Common myeloid progenitor, CD34-positive (primary cell): ENCODE data around the gene TGFBR3L.

Experiments used
- CTCF ChIA-PET: fragments of 350-600 bp; sonication (Branson Sonifier 250); formaldehyde crosslinking; loops from one replicate; lab custom pipeline; 2021; ENCODE audit warnings: antibody characterized with exemption; lab: Charles Lee
- POLR2A ChIA-PET: fragments of 350-600 bp; sonication (Branson Sonifier 250); formaldehyde crosslinking; loops from one replicate; lab custom pipeline; 2021; ENCODE audit warnings: antibody characterized with exemption; lab: Charles Lee
- DNase-seq, 3 donors: peaks; one replicate each; pipeline versions ENCODE4 v3.0.0 to v3.0.0-alpha.2; 2013
- H3K27ac ChIP-seq, 2 experiments: 1 replicate in 1 of 2; 2 replicates in 1 of 2; pipeline ENCODE4 v1.7.0; 2013; ENCODE audit warnings: inconsistent platforms in 2 of 2, low read length in 2 of 2, mild to moderate bottlenecking in 2 of 2, low read depth in 1 of 2, moderate library complexity in 1 of 2; ENCODE audit not compliant: severe bottlenecking in 2 of 2, insufficient read depth in 1 of 2, poor library complexity in 1 of 2
- H3K27me3 ChIP-seq, 5 experiments: replicated peaks in 2 of 5; 1 replicate in 3 of 5; 2 replicates in 2 of 5; pipeline versions ENCODE4 v1.6.1 to v1.7.0; 2013; ENCODE audit warnings: low read length in 4 of 5, mild to moderate bottlenecking in 2 of 5, moderate library complexity in 2 of 5, inconsistent platforms in 1 of 5; ENCODE audit not compliant: insufficient read depth in 5 of 5, control insufficient read depth in 4 of 5
- H3K36me3 ChIP-seq, 4 experiments: 1 replicate in 2 of 4; 2 replicates in 2 of 4; pipeline versions ENCODE4 v1.6.1 to v1.7.0; 2013; ENCODE audit warnings: low read length in 3 of 4, control low read depth in 1 of 4, mild to moderate bottlenecking in 1 of 4; ENCODE audit not compliant: control insufficient read depth in 4 of 4, insufficient read depth in 4 of 4
- H3K4me1 ChIP-seq, 4 experiments: 1 replicate in 3 of 4; 2 replicates in 1 of 4; pipeline versions ENCODE4 v1.6.1 to v1.7.1; 2013; ENCODE audit warnings: low read length in 3 of 4, mild to moderate bottlenecking in 3 of 4, control low read depth in 1 of 4, inconsistent platforms in 1 of 4, moderate library complexity in 1 of 4; ENCODE audit not compliant: control insufficient read depth in 4 of 4, insufficient read depth in 4 of 4; ENCODE audit errors: control extremely low read depth in 1 of 4
- H3K4me3 ChIP-seq, 7 experiments: 1 replicate in 4 of 7; 2 replicates in 3 of 7; pipeline versions ENCODE4 v1.5.1 to v1.7.0; 2013; ENCODE audit warnings: mild to moderate bottlenecking in 7 of 7, low read length in 6 of 7, moderate library complexity in 6 of 7, inconsistent platforms in 2 of 7, low read depth in 2 of 7, control low read depth in 1 of 7; ENCODE audit not compliant: insufficient read depth in 4 of 7, control insufficient read depth in 1 of 7; ENCODE audit errors: extremely low read depth in 1 of 7
- H3K9me3 ChIP-seq, 5 experiments: 1 replicate in 4 of 5; 2 replicates in 1 of 5; pipeline versions ENCODE4 v1.6.1 to v1.7.1; 2013; ENCODE audit warnings: low read length in 4 of 5, mild to moderate bottlenecking in 2 of 5, inconsistent platforms in 1 of 5, low read depth in 1 of 5, moderate library complexity in 1 of 5; ENCODE audit not compliant: control insufficient read depth in 4 of 5, insufficient read depth in 2 of 5; ENCODE audit errors: control extremely low read depth in 1 of 5
- WGBS: methylation state at CpG from one replicate; pipeline ENCODE4 v1.1.5; 2013; ENCODE audit not compliant: insufficient coverage; 5-methylcytosine and 5-hydroxymethylcytosine counted together

TGFBR3L gene

DNA sequence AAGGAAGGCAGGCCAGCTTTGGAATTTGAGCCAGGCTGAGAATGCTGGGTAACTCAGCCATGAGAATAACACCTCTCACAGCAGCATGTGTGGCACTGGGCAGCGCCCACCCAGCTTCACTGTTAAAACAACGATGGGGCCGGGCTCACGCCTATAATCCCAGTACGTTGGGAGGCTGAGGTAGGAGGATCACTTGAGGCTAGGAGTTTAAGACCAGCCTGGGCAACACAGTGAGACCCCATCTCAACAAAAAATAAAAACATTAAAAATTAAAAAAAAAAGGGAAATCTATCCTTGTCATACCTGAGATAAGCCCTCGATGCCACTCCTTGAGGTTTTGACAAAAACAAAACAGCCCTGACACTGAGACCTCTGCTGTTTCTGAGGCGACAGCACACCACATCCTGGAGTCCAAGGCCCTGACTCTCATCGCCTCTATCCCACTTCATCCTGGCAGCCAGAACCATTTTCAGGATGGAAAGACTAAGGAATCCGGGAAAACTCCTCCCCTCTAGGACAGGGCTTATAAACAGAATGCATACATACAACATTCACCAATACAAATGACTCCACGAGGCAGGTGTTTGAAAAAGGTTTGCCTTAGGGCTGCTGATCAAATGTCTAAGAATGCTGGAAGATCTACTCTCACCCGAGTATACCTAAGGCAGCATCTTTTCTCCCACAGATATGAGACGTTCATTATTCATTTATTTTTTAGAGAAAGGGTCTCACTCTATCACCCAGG is 51.5 kb downstream of the TGFBR3L start:
- H3K9me3 ChIP-seq: no peaks in the 10 kb centered on the region
- no peak for DNase-seq
- peaks cover 24 to 89% (median 72%) of the 10 kb centered on the region in 4 experiments for H3K36me3 ChIP-seq
- POLR2A ChIA-PET: no interaction called here
- no peak overlapping the region for H3K4me3 ChIP-seq
- peaks cover 0 to 2% (median 0%) of the 10 kb centered on the region in 4 experiments for H3K4me1 ChIP-seq
- H3K27ac ChIP-seq: no peak overlapping the region
- 94% methylated on average over 7 of the region's 12 CpGs for WGBS
- no peaks in the 10 kb centered on the region for H3K27me3 ChIP-seq
- CTCF ChIA-PET: interaction anchor here (1.5 to 1.8 kb wide), 2 partner anchors 22 to 36 kb away, joined by 4 read pairs; no protein-coding TSS in a partner anchor

DNA sequence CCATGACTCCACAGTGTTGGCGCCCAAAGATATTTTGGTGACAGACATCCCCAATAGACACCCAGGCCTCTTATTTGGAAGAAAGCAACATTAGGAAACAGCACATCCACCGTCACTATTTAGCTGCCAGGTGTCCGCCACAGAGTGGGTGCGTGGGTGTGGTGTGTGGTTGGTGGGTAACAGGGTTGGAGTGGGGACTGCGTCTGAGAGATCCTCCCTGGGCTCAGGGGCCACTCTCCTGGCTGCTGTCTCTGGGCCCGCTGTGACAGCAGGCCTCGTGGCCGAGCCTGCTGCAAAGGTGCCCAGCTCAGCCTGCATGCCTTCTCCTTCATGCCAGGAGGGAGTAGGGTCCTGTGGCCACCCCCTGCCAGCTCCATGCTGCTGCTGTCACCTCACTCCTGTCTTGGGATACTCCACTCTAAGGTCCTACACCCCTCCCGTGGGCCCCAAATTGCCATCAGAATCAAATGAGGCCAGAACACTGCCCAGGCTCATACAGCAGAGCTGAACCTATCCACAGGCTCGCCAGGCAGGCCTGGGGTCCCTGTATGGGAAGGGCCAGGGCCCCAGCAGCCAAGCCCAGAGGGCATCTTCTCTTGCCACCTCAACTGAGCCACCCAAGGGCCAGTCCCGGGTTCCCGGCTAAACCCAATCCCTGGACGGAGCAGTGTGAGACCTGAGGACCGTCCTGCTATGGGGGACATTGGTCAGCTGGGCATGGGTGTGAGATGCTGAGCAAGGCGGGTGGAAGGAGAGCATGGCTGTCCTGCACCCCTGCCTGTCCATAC is 53.6 kb downstream of the TGFBR3L start:
- Histone ChIP-seq H3K4me1 (peaks cover 0 to 9% (median 6%) of the 10 kb centered on the region in 4 experiments), H3K27me3 (no peaks in the 10 kb centered on the region), H3K4me3 (no peak overlapping the region), H3K9me3 (no peaks in the 10 kb centered on the region), H3K36me3 (peaks cover 27 to 85% (median 61%) of the 10 kb centered on the region in 4 experiments), H3K27ac (no peak overlapping the region)
- 100% methylated on average over 12 of the region's 15 CpGs for WGBS
- DNase-seq: no peak
- POLR2A ChIA-PET: no interaction called here
- CTCF ChIA-PET: interaction anchor here (0.9 to 1.8 kb wide), 2 partner anchors 9 to 24 kb away, joined by 4 read pairs; partner anchors contain the start of gene TIMM44
